ENCODE data around the gene RHBDD3.

The RHBDD3 gene

DNA sequence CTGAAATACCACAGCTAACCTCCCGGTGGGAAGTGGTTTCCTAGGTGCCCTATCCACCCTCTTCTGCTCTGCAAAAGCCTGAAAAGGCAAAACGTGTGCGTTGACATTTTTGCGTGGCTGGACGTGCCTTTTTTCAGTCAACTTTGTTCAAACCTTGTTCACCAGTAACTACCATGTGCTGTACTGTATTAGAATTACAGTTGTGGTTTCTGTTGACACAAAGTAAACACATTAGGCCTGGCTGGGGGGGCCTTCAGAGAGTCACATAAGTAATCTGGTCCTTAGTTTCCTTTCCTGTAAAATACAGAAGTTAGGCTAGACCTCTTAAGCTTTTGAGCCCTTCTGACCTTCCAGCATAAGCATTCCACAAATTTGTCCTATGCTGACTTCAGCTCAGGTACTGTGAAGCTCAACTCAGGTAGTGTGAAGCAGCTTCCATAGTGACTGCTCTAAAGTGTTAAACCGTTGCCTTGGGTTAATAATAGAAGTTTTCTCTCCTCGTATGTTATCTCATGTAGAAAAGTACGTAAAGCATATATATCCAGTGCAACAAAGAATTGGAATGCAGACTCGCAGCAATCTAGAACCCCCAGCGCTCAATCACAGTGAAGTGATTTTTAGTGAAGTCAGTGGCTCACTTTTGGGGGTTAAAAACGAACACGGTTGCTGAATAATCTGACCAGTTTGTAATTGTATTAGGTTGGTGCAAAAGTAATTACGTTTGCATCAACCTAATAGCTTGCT lies 2.1 kb upstream of the RHBDD3 start:
- DNase-seq (ENCODE audit: low read depth), result no peak

DNA sequence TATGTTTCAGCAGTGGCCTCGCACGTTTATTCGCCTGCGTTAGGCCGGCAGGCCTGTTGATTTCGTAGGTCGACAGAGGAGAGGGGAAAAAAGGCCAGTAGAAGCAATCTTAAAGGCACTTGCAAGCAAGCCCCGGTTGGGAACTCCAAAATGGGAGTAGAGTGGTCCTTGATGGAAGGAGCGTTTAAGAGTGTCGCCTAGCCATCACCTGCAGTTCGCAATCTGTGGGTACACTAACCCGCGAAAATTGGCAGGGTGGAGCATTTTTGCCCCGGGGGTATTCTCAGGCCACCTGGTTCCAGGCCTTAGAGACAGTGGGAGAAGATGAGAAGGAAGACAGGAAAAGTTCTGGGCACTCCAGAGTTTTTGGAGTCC lies 1.4 kb upstream of the RHBDD3 start:
- no peak for DNase-seq (ENCODE audit: low read depth)

DNA sequence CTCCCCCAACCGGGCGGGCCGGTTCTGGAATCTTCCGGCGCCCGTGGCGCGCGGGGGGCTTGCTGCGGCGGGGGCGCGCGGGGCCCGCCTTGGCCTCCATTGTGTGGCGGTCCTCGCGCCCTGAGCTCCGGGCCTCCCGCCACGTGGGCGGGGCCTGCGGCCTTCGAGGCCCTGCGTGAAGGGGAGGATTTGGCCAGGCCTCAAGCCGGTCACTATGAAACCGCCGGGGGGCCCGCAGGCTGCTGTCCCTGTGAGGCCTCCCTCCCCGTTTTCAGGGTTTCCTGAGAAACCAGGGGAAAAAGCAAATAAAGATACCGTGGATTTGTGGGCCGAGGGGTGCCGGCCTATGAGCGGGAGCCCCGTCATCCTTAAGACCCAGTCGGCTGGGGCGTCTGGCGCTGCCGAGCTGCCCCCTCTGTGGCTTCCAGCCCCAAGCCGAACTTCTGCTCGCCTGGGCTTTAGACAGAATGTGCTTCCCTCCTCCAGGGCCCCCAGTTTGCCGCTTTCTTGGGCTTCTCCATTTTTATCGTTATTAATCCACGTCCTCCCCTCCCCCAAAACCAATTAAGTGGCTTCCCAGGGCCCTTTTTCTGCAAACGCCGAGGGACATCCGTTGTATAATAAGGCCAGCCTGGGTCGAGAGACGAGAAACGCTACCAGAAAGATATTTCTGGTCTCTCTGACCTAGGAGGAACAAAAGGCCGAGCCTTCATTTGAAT lies 889 bp upstream of the RHBDD3 start:
- DNase-seq (ENCODE audit: low read depth), result no peak

GRCh38 chr22:29267462-29267857 lies 321 bp downstream of the RHBDD3 start:
- DNase-seq (ENCODE audit: low read depth), result no peak

DNA sequence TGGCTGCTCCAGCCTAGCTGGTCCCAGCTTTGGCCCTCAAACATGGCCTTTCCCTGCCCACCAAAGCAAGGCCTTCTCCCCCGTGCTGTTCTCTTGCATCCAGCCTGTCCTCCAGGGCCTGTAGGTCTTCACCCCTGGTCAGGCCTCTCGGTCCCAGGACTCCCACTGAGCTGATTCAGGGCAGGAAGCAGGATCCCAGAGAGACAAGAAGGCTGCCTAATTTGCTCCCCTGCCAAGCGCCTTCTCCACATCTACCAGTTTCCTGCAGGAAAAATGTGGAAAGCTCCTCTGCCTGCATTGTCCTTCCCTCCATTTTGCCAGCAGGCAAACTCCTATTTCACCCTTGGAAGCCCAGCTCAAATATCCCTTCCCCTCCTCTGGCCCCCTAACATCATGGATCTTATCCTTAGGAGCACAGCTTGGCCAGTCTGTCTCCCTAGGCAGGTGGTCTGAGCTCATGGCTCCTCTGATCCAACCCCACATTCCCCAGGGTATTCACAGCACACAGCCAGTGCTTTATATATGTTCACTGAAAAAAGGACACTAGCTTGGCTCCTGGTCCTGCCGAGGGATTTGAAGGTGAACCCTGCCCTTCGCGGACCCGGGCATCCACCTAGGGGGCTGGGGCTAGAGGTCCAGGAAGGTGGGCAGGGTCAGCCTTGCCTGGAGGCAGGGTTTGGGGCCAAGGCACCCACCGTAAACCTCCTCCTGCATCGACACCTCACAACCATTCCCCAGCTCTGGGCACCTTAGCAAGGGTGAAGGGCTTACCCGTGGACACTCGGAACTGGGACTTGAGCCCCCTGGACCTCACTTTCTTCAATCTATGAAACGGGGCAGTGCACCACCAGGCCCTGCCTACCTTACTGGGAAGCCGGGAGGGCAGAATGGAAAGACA lies 968 bp downstream of the RHBDD3 start:
- no peak for DNase-seq (ENCODE audit: low read depth)

GRCh38 chr22:29265929-29266328 lies 1.9 kb downstream of the RHBDD3 start:
- DNase-seq (ENCODE audit: low read depth), result no peak

GRCh38 chr22:29265305-29265704 lies 2.5 kb downstream of the RHBDD3 start:
- no peak for DNase-seq (ENCODE audit: low read depth)

DNA sequence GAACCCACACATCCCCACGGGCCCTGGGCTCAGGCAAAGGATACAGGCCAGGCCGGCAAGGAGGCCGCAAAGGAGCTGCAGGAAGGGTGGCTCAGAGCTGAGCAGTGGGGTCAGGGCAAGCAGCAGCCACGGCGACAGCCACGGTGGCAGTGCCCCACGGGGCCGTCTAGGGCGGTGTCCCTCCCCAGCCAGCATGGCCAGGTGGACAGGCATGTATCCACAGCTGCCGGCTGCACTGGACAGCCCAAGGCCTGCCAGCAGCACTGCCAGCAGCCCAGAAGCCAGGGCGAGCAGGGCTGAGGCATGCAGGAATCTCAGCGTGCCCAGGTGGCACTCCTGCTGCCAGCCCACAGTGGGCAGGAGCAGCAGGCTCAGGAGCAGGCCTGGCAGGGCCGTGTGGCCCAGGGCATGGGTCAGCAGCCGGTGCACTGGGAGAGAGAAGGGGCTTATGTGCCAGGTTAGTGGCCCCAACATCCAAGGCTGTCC lies 3.9 kb downstream of the RHBDD3 start:
- no peak for DNase-seq (ENCODE audit: low read depth)

DNA sequence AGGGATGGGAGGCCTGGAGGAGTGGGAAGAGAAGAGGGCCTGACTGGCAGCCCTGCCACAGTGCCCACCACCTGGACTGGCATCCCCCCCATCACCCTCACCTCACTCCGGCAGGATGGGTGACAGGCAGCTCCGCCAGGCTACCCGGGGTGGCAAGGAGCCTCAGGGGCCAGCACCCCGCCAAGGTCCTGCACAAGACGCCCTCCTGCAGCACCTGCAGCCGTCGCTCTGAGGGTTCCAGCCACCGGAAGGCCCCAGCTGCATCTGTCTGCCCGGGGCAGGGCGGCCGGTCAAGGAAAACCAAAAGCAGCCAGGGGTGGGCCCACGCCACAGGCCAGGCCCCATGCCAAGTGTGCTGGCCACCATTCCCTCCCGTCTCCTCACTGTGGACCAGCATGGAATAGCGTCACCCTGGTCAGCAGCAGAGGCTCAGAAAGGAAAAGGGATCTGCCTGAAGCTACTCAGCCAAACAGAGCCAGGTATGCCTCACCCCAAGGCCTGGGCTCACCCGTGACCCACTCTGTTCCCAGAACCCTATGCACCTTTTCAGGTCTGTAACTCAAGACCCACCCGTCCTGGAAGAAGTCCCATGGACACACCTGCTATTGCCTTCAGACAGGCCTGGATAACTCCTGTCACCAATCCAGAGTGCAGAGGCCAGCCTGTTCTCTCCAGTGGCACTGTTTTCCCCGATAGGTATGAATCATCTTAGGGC lies 7.0 kb downstream of the RHBDD3 start:
- DNase-seq (ENCODE audit: low read depth), result no peak

DNA sequence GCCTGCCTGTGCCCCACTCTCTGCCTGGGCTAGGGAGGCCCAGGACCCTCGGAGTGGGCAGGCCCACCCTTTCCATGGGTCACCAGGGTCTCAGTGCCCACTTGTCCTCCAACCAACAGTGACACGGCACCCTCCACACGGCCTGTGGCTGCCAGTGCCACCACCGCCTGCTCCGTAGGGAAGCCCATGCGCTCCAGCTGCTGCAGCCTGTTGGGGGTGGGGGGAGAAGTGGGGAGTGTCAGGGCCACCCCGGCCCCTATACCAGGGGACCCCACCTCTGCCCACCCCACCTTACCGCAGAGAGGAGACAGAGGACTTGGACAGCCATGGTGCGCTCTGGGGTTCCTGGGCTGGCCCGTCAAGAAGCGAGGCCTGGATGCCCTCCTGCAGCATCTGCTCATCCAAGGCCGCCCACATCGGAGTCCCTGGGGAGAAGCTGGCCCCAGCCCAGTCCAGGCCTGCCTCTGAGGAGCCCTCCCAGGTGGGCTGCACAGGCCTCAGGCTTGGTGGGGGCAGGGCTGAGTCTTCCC lies 7.7 kb downstream of the RHBDD3 start:
- DNase-seq (ENCODE audit: low read depth), result no peak

GRCh38 chr22:29259253-29259899 lies 8.4 kb downstream of the RHBDD3 start:
- DNase-seq (ENCODE audit: low read depth), result no peak

DNA sequence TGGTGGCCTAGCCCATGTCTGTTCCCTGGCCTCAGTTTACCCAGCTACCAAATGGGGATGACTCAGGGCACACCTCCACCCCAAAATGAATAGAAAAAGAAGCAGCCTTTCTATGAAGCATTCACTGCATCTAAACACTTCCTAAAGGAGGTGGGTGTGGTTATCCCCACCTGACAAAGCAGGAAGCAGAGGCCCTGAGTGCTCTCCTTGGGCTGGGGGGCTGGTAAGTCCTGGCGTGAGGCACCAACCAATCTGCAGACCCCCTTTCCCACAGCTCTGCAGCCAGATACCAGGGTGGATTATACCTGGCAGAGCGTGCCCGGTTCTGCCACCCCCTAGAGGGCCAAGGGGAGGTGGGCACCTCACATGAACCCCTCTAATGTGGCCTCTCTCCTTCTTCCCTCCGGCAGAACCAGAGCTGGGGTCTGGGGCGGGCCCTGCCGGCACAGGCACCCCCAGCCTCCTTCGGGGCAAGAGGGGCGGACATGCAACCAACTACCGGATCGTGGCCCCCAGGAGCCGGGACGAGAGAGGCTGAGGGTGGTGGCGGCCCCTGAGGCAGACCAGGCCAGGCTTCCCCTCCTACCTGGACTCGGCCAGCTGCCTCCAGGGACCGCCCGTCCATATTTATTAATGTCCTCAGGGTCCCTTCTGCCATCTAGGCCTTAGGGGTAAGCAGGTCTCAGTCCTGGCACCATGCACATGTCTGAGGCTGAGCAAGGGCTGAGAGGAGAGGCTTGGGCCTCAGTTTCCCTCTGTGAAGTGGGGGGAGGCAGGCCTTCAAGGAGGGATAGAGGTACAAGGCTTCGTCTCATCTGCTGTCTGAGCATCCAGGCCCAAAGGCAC lies 9.2 kb downstream of the RHBDD3 start:
- DNase-seq (ENCODE audit: low read depth), result no peak

DNA sequence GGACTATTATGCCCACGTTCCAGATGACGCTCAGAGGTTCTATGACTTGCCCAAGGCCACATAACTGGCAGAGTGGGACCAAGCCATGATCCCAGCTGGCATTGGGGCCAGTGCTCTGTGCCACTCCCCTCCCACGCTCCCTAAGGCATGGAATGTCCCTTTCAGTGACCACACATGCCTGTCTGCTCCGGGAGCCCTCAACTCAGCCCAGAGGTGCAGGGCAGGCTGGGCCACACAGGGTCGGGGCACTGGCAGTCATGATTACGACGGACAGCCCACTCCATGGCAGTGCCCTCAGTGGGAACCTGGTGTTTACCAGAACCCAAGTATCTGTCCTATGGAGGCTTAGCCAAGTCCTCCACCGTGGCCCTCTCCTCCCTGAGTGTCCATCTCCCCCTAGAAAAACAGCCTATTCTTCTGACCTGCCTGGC lies 10.0 kb downstream of the RHBDD3 start:
- no peak for DNase-seq (ENCODE audit: low read depth)

GRCh38 chr22:29256606-29257325 lies 11.0 kb downstream of the RHBDD3 start:
- no peak for DNase-seq (ENCODE audit: low read depth)

- no peak for DNase-seq (ENCODE audit: low read depth)
Observed at GRCh38 chr22:29255064-29255621, 12.6 kb downstream of the RHBDD3 start.

DNA sequence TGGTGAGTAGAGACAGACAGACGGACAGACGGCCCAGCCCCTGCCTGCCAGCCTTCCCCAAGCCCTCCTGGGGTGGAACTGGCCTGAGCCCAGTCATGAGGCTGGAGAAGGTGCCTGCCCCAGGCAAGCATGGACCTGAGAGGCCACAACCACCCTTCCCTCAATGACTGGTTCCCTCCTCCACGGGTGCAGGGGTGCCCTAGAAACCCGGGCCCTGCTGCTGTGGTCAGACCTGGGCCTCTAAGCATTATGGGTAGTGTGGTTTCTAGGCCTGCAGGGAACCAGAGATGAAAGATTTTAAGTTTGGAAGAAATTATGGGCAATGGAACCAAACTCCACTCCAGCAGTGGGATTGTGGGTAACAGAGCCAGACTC lies 13.5 kb downstream of the RHBDD3 start:
- DNase-seq (ENCODE audit: low read depth), result no peak

- DNase-seq (ENCODE audit: low read depth), result no peak
Observed at GRCh38 chr22:29253561-29254285, 14.1 kb downstream of the RHBDD3 start.
